Measurements from ENCODE around the gene ERBB4.
"Not testable (repeated sequence)": the region's sequence is repeated elsewhere in the genome, so short reads cannot be mapped to it uniquely, and the experiment has no call there.

- TF ChIP-seq ZNF70 (CRISPR knock-in tag; IDR thresholded peaks at IDR 0.05); RARB (CRISPR knock-in tag; IDR thresholded peaks at IDR 0.05); CSRNP3 (CRISPR knock-in tag; IDR thresholded peaks at IDR 0.05); ZC3H10 (CRISPR knock-in tag; IDR thresholded peaks at IDR 0.05); TOX (CRISPR knock-in tag; IDR thresholded peaks at IDR 0.05; ENCODE audit: borderline replicate concordance); ZNF8 (CRISPR knock-in tag; IDR thresholded peaks at IDR 0.05); ZFP30 (CRISPR knock-in tag; IDR thresholded peaks at IDR 0.05); ARNTL (CRISPR knock-in tag; IDR thresholded peaks at IDR 0.05; ENCODE audit: borderline replicate concordance, low read depth); POU6F1 (CRISPR knock-in tag; IDR thresholded peaks at IDR 0.05; ENCODE audit: borderline replicate concordance, low read depth); TCF4 (CRISPR knock-in tag; IDR thresholded peaks at IDR 0.05; ENCODE audit: borderline replicate concordance): not testable (repeated sequence)
Observed at GRCh38 chr2:212191438-212191837, 347.2 kb downstream of the ERBB4 start.

All from SK-N-SH treated with all-trans-retinoic acid at 6 μM for 48 hours (cell line).